Tibial artery (tissue), 4 donors: ENCODE data around the gene ADRM1.

Source experiments
- DNase-seq, 2 donors: peaks; one replicate each; pipeline ENCODE4 v3.0.0-alpha.2; 2019
- H3K27ac ChIP-seq, 2 donors: fragments of 200-600 bp; sonication (generic) in 1 of 2; 1 replicate in 1 of 2; 2 replicates in 1 of 2; pipeline ENCODE4 v1.5.1; 2018 to 2019; ENCODE audit warnings: mild to moderate bottlenecking in 1 of 2
- H3K27me3 ChIP-seq, 2 donors: fragments of 200-600 bp; sonication (generic) in 1 of 2; one replicate each; pipeline versions ENCODE4 v1.5.1 to v1.6.0; 2016 to 2019
- H3K36me3 ChIP-seq, 3 donors: fragments of 200-600 bp; sonication (generic) in 2 of 3; one replicate each; pipeline ENCODE4 v1.5.1; 2016 to 2019; ENCODE audit warnings: mild to moderate bottlenecking in 2 of 3
- H3K4me1 ChIP-seq, 4 donors: fragments of 200-600 bp; sonication (generic) in 2 of 4; 1 replicate in 3 of 4; 2 replicates in 1 of 4; pipeline ENCODE4 v1.5.1; 2016 to 2019
- H3K4me3 ChIP-seq, 2 donors: fragments of 200-600 bp; sonication (generic) in 1 of 2; 1 replicate in 1 of 2; 2 replicates in 1 of 2; pipeline ENCODE4 v1.5.1; 2018 to 2019; ENCODE audit warnings: mild to moderate bottlenecking in 2 of 2
- H3K9me3 ChIP-seq, 3 donors: fragments of 200-600 bp; sonication (generic) in 1 of 3; one replicate each; pipeline ENCODE4 v1.5.1; 2016 to 2019
- CTCF ChIP-seq, 2 experiments: fragments of 200-600 bp in 1 of 2; fragments of 450-650 bp in 1 of 2; IDR thresholded peaks; one replicate each; pipeline ENCODE4 v1.5.1; 2017 to 2019; ENCODE audit warnings: antibody characterized with exemption in 2 of 2, mild to moderate bottlenecking in 1 of 2, moderate library complexity in 1 of 2
- intact Hi-C: fragments of 100-400 bp; cut with DNase I; formaldehyde crosslinking; loops from one replicate; pipeline ENCODE4 v1.15.0; 2023; ENCODE audit warnings: low total_unique reads

Gene ADRM1

GRCh38 chr20:62351469-62352401 lies 48.9 kb downstream of the ADRM1 start:
- DNase-seq, result no peak
- H3K27me3 ChIP-seq, result no peaks in the 10 kb centered on the region
- intact Hi-C loops, result loop anchor here (5.0 kb wide), 1 partner anchor 34 kb away; no protein-coding TSS in a partner anchor
- H3K4me3 ChIP-seq, result no peak overlapping the region
- TF ChIP-seq CTCF (IDR thresholded peaks at IDR 0.05), result no peak
- peaks cover 12 to 52% (median 47%) of the 10 kb centered on the region in 4 donors for H3K4me1 ChIP-seq
- peaks cover 44 to 47% (median 44%) of the 10 kb centered on the region in 3 donors for H3K36me3 ChIP-seq
- H3K27ac ChIP-seq, result peak overlapping the region; percentile 96 to 97
- no peaks in the 10 kb centered on the region for H3K9me3 ChIP-seq

- H3K4me3 ChIP-seq, result peak overlapping the region in 1 of 2 donors; percentile 14
- intact Hi-C loops, result loop anchor here (5.0 kb wide), 1 partner anchor 35 kb away; no protein-coding TSS in a partner anchor
- TF ChIP-seq CTCF (IDR thresholded peaks at IDR 0.05), result peak; percentile 54 to 60
- peak overlapping the region; percentile 96 to 97 for H3K27ac ChIP-seq
- H3K36me3 ChIP-seq, result peaks cover 34 to 38% (median 35%) of the 10 kb centered on the region in 3 donors
- no peaks in the 10 kb centered on the region for H3K9me3 ChIP-seq
- peak; percentile 68 to 97 for DNase-seq
- H3K27me3 ChIP-seq, result no peaks in the 10 kb centered on the region
- H3K4me1 ChIP-seq, result peaks cover 12 to 61% (median 56%) of the 10 kb centered on the region in 4 donors
Measured at GRCh38 chr20:62352402-62353288, 49.8 kb downstream of the ADRM1 start.

GRCh38 chr20:62353289-62354030 lies 50.7 kb downstream of the ADRM1 start:
- no peaks in the 10 kb centered on the region for H3K9me3 ChIP-seq
- no peaks in the 10 kb centered on the region for H3K27me3 ChIP-seq
- H3K27ac ChIP-seq, result peak overlapping the region; percentile 96 to 97
- peaks cover 29% of the 10 kb centered on the region in 3 donors for H3K36me3 ChIP-seq
- peaks cover 12 to 70% (median 65%) of the 10 kb centered on the region in 4 donors for H3K4me1 ChIP-seq
- no peak for DNase-seq
- H3K4me3 ChIP-seq, result peak overlapping the region in 1 of 2 donors; percentile 14
- TF ChIP-seq CTCF (IDR thresholded peaks at IDR 0.05), result no peak
- intact Hi-C loops, result loop anchor here (5.0 kb wide), 1 partner anchor 36 kb away; no protein-coding TSS in a partner anchor

- Histone ChIP-seq H3K4me3 (peak overlapping the region; percentile 41 to 49), H3K9me3 (no peaks in the 10 kb centered on the region), H3K27ac (peak overlapping the region; percentile 96 to 97), H3K27me3 (no peaks in the 10 kb centered on the region), H3K36me3 (peaks cover 26 to 29% (median 26%) of the 10 kb centered on the region in 3 donors), H3K4me1 (peaks cover 19 to 77% (median 72%) of the 10 kb centered on the region in 4 donors)
- no peak for DNase-seq
- no peak for TF ChIP-seq CTCF (IDR thresholded peaks at IDR 0.05)
- intact Hi-C loops, result loop anchor here (5.0 kb wide), 1 partner anchor 37 kb away; no protein-coding TSS in a partner anchor
Measured at GRCh38 chr20:62354031-62354808, 51.4 kb downstream of the ADRM1 start.
